G401 (cell line): ENCODE data around the gene DGCR8. TPM values are rescaled to one million over a fixed set of nuclear protein-coding genes. Genes with fewer than 3 reads are reported as not detected.
A peak's percentile ranks its signal among the peaks of the same experiment; 100 is the strongest.

Source experiments
- DNase-seq: peaks from one replicate; pipeline ENCODE4 v3.0.0-alpha.2; 2015; ENCODE audit warnings: low spot score
- in situ Hi-C: cut with HindIII; loops from 2 replicates; pipeline ENCODE4 v1.10.0; 2016; ENCODE audit warnings: low sequenced_read_pairs, mixed read lengths
- total RNA-seq: library from RNA; depleted of rRNA; stranded (reverse); fragments of >200 nt; shearing (Covaris generic); gene quantifications from 2 replicates; pipeline ENCODE4 v1.2.3, GENCODE V29; 2014

The DGCR8 gene
- total RNA-seq, 1 experiment from 2014 or later = 22.0 TPM

DNA sequence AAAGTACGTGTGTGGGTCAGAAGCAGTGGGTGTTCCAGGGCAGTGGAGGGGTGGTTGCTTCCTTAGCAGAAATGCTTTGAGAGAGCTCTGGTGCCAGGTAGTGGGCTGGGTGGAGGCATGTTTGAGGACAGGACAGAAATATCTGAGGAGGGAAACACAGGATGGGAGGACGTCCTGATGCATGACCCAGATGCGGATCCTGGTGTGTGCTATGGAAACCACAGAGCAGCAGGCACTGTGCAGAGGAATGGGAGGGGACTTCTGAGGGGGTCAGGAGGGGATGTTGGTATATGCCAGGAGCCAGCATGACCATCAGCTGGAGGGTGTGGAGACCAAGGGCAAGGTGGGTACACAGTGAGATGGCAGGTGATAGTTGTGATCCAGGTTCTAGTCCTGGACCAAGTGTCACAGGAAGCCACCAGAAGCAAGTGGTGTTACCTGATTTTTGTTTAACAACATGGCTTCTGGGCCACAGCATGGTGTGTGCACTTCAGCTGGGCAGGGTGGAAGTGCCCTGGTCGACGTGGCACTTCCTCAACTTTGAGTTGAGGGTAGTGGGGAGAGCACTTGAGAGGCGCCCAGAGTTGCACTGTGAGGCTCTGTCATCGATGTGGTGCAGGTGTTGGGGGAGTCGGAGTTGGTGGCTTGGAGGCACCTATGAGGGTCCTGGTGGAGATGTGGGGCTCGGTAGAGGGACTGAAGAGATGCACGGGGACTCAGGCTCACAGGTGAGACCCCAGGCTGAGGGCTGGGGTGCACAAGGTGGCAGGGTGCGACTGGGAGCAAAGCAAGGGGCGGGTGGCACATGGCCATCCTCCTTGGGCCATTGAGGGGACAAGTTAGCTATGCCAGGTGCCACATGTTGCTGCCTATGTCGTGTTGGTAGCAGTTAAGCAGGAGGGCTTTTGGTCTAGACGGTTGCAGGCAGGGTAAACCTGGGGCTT is 7.5 kb downstream of the DGCR8 start:
- in situ Hi-C loops = no loop called here
- no peak for DNase-seq

GRCh38 chr22:20088263-20088648 is 8.2 kb downstream of the DGCR8 start:
- no peak for DNase-seq
- in situ Hi-C loops = no loop called here

- DNase-seq = no peak
- in situ Hi-C loops = no loop called here
Observed at GRCh38 chr22:20089226-20089976, 9.4 kb downstream of the DGCR8 start.

GRCh38 chr22:20089977-20090729 is 10.1 kb downstream of the DGCR8 start:
- no peak for DNase-seq
- in situ Hi-C loops = no loop called here

DNA sequence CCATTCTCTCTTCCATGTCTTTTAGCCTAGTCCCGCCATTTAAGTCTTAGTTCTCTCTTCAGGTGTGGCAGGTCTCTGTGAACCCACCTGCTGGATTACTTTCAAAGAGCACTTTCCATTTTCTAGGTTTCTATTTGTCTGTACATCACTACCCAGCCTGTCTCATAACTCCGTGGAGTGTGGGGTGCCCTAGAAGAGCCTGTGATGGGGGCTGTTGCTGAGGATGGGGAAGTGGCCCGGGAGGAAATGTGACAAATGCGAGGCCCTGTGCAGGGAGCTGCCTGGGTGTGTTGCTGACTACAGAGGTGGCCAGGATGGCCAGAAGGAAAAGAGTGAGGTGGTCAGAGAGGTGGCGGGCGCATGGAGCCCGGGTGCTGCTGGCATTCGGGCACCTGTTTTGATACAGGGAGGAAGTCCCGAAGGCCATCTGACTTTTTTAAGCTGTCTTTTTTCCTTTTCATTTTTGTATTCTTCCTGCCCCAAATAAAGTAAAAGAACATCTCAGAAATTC is 10.7 kb downstream of the DGCR8 start:
- in situ Hi-C loops = no loop called here
- DNase-seq = no peak

- in situ Hi-C loops = no loop called here
- DNase-seq = no peak
Observed at GRCh38 chr22:20091690-20092476, 11.8 kb downstream of the DGCR8 start.

GRCh38 chr22:20092477-20092854 is 12.4 kb downstream of the DGCR8 start:
- in situ Hi-C loops = no loop called here
- no peak for DNase-seq

DNA sequence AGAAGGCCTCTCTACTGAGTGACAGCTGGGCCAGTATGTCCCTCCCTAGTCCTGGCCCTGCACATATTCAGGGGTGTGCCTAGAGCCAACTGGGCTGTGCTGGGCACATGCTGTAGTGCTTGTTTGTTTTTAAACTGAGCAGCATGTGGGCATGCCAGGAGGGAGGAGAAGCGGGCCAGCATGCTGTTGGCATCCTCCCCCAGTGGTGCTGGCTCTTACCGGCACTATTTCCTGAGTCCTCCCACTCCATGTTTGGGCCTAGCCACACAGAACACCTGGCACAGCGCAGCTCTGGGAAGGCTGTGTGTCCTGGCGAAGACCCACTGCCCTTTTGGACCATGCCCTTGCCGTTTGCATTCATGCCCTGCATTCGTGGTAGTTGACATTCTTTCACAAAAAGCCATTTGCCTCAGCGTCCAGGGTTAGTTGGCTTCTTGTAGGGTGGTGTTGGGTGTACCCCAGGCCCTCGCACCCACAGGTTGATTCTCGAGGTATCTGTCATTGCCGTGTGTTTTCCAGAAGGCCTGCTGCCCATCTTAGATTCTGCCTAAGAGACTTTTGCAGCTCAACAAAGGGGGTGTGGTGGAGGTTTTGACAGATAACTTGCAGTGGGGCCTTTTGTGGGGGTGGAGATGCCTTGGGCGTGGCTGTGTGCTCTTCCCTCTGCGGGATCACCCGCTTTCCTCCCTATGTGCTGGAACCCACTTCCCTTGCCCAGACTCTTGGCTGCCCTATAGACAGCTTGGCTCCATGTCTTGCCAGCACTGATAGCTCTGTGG is 13.6 kb downstream of the DGCR8 start:
- peak; percentile 98 for DNase-seq
- in situ Hi-C loops = no loop called here

GRCh38 chr22:20094197-20094807 is 14.3 kb downstream of the DGCR8 start:
- in situ Hi-C loops = no loop called here

GRCh38 chr22:20095521-20095920 is 15.5 kb downstream of the DGCR8 start:
- in situ Hi-C loops = no loop called here
- DNase-seq = no peak

More at GRCh38 chr22:20094197-20094807, 14.3 kb downstream of the DGCR8 start:
- peak; percentile 33 for DNase-seq

GRCh38 chr22:20096574-20097420 is 16.8 kb downstream of the DGCR8 start:
- in situ Hi-C loops = no loop called here
- no peak for DNase-seq

- no peak for DNase-seq
- in situ Hi-C loops = no loop called here
Observed at GRCh38 chr22:20099099-20099711, 19.2 kb downstream of the DGCR8 start.

DNA sequence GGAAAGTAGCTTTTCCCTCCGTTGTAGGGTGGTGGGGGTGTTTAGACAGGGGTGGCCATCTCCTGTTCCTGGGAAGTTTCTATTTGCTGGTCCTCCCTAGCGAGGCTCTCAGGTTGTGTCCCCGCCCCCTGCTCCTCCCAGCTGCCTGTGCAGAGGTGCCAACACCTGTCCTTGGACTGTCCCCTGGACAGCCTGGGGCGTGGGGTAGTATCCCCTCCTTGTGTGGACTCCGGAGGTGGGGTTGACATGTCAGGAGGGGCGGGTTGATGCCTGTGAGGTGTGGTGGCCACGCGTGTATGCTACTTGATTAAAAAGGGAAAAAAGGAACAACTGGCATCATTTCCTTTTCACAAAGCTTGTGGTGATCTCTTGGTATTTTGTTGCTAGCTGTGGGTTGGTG is 21.6 kb downstream of the DGCR8 start:
- no peak for DNase-seq
- in situ Hi-C loops = no loop called here

GRCh38 chr22:20102203-20102780 is 22.3 kb downstream of the DGCR8 start:
- in situ Hi-C loops = no loop called here
- DNase-seq = no peak

GRCh38 chr22:20105456-20106204 is 25.6 kb downstream of the DGCR8 start:
- in situ Hi-C loops = no loop called here
- no peak for DNase-seq
